ENCODE data around the gene BABAM2.

GRCh38 chr2:28150994-28151393, 260.5 kb downstream of the BABAM2 start:
- TF ChIP-seq EP300 (IDR thresholded peaks at IDR 0.05; ENCODE audit: low read depth): no peak
- no peak for TF ChIP-seq POLR2A (IDR thresholded peaks at IDR 0.05)

All from transverse colon (tissue), 1 donor.